Nephron (organoid): ENCODE measurements around the gene MRPL27.
A peak's percentile ranks its signal among the peaks of the same experiment; 100 is the strongest.

ENCODE experiments used
- H3K27ac Mint-ChIP-seq, 3 experiments: 2 replicates each; pipeline ENCODE4 v1.8.0; 2020; ENCODE audit warnings: mixed read lengths in 3 of 3, mild to moderate bottlenecking in 2 of 3, moderate library complexity in 1 of 3
- H3K27me3 Mint-ChIP-seq: 2 replicates; pipeline ENCODE4 v1.8.0; 2021; ENCODE audit warnings: low read depth, mild to moderate bottlenecking, moderate library complexity, mixed read lengths
- H3K36me3 Mint-ChIP-seq: 2 replicates; pipeline ENCODE4 v1.8.0; 2020; ENCODE audit warnings: low read depth, mixed read lengths
- H3K4me1 Mint-ChIP-seq: 2 replicates; pipeline ENCODE4 v1.8.0; 2020; ENCODE audit warnings: mixed read lengths
- H3K4me3 Mint-ChIP-seq, 3 experiments: 2 replicates each; pipeline ENCODE4 v1.8.0; 2020; ENCODE audit warnings: mild to moderate bottlenecking in 3 of 3, mixed read lengths in 3 of 3, moderate library complexity in 2 of 3
- H3K9me3 Mint-ChIP-seq: 2 replicates; pipeline ENCODE4 v1.8.0; 2020; ENCODE audit warnings: mixed read lengths
- CTCF ChIP-seq, 3 experiments: fragments of 200-600 bp; sonication (generic); IDR thresholded peaks; one replicate each; pipeline ENCODE4 v1.5.0; 2021; ENCODE audit warnings: antibody characterized with exemption in 3 of 3; ENCODE audit not compliant: unreplicated experiment in 3 of 3

Gene MRPL27

GRCh38 chr17:50330151-50330775 lies 42.7 kb downstream of the MRPL27 start:
- H3K36me3 Mint-ChIP-seq, result no peaks in the 10 kb centered on the region
- peak overlapping the region in 1 of 3 experiments; percentile 10 for H3K4me3 Mint-ChIP-seq
- no peak for TF ChIP-seq CTCF (IDR thresholded peaks at IDR 0.05; ENCODE audit: unreplicated experiment in 3 of 3)
- peak overlapping the region; percentile 37 to 75 (median 59) for H3K27ac Mint-ChIP-seq
- H3K4me1 Mint-ChIP-seq, result peaks cover 69% of the 10 kb centered on the region
- no peaks in the 10 kb centered on the region for H3K27me3 Mint-ChIP-seq
- no peaks in the 10 kb centered on the region for H3K9me3 Mint-ChIP-seq

GRCh38 chr17:50329716-50330115 lies 43.3 kb downstream of the MRPL27 start:
- peaks cover 69% of the 10 kb centered on the region for H3K4me1 Mint-ChIP-seq
- TF ChIP-seq CTCF (IDR thresholded peaks at IDR 0.05; ENCODE audit: unreplicated experiment in 3 of 3), result no peak

GRCh38 chr17:50328363-50329325 lies 44.3 kb downstream of the MRPL27 start:
- H3K27me3 Mint-ChIP-seq, result peaks cover 3% of the 10 kb centered on the region
- H3K4me3 Mint-ChIP-seq, result peak overlapping the region in 1 of 3 experiments; percentile 48

More at GRCh38 chr17:50329716-50330115, 43.3 kb downstream of the MRPL27 start:
- Mint-ChIP-seq H3K4me3 (no peak overlapping the region), H3K9me3 (no peaks in the 10 kb centered on the region), H3K27me3 (no peaks in the 10 kb centered on the region), H3K36me3 (no peaks in the 10 kb centered on the region), H3K27ac (peak overlapping the region; percentile 37 to 75 (median 59))

GRCh38 chr17:50326831-50327364 lies 46.1 kb downstream of the MRPL27 start:
- H3K9me3 Mint-ChIP-seq, result no peaks in the 10 kb centered on the region
- peak overlapping the region in 1 of 3 experiments; percentile 66 for H3K27ac Mint-ChIP-seq
- H3K27me3 Mint-ChIP-seq, result peaks cover 3% of the 10 kb centered on the region
- no peak for TF ChIP-seq CTCF (IDR thresholded peaks at IDR 0.05; ENCODE audit: unreplicated experiment in 3 of 3)
- peaks cover 55% of the 10 kb centered on the region for H3K4me1 Mint-ChIP-seq
- no peaks in the 10 kb centered on the region for H3K36me3 Mint-ChIP-seq
- H3K4me3 Mint-ChIP-seq, result no peak overlapping the region

More at GRCh38 chr17:50328363-50329325, 44.3 kb downstream of the MRPL27 start:
- Mint-ChIP-seq H3K4me1 (peaks cover 65% of the 10 kb centered on the region), H3K9me3 (no peaks in the 10 kb centered on the region), H3K36me3 (no peaks in the 10 kb centered on the region), H3K27ac (peak overlapping the region; percentile 37 to 85 (median 83))
- TF ChIP-seq CTCF (IDR thresholded peaks at IDR 0.05; ENCODE audit: unreplicated experiment in 3 of 3), result no peak

GRCh38 chr17:50325906-50326305 lies 47.1 kb downstream of the MRPL27 start:
- Mint-ChIP-seq H3K27me3 (peaks cover 3% of the 10 kb centered on the region), H3K4me1 (peaks cover 57% of the 10 kb centered on the region), H3K36me3 (no peaks in the 10 kb centered on the region), H3K27ac (peak overlapping the region in 2 of 3 experiments; percentile 27 to 66), H3K9me3 (no peaks in the 10 kb centered on the region), H3K4me3 (no peak overlapping the region)
- no peak for TF ChIP-seq CTCF (IDR thresholded peaks at IDR 0.05; ENCODE audit: unreplicated experiment in 3 of 3)
